SH-SY5Y (cell line): ENCODE measurements around the gene BICRA.

Experiments used
- GATA2 ChIP-seq: IDR thresholded peaks from 2 replicates; pipeline ENCODE4 v1.6.1; 2011; ENCODE audit warnings: mild to moderate bottlenecking, low read depth, low read length
- GATA3 ChIP-seq: IDR thresholded peaks from 2 replicates; pipeline ENCODE4 v1.6.1; 2011; ENCODE audit warnings: low read depth, mild to moderate bottlenecking, low read length, moderate library complexity

BICRA gene

DNA sequence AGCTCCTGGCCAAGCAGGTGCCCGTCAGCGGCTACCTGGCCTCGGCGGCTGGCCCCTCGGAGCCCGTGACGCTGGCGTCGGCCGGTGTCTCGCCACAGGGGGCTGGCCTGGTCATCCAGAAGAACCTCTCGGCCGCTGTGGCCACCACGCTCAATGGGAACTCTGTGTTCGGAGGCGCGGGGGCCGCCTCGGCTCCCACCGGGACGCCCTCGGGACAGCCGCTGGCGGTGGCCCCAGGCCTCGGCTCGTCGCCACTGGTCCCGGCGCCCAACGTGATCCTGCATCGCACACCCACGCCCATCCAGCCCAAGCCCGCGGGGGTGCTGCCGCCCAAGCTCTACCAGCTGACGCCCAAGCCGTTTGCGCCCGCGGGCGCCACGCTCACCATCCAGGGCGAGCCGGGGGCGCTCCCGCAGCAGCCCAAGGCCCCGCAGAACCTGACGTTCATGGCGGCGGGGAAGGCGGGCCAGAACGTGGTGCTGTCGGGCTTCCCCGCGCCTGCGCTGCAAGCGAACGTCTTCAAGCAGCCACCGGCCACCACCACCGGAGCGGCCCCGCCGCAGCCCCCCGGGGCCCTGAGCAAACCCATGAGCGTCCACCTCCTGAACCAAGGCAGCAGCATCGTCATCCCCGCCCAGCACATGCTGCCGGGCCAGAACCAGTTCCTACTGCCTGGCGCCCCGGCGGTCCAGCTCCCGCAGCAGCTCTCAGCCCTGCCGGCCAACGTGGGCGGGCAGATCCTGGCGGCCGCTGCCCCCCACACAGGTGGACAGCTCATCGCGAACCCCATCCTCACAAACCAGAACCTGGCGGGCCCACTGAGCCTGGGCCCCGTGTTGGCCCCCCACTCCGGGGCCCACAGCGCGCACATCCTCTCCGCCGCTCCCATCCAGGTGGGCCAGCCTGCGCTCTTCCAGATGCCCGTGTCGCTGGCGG is 71.3 kb downstream of the BICRA start:
- TF ChIP-seq GATA3 (no peak), GATA2 (no peak)

- TF ChIP-seq GATA2 (no peak), GATA3 (no peak)
Observed at GRCh38 chr19:47680858-47681332, 72.0 kb downstream of the BICRA start.

GRCh38 chr19:47681388-47681787 is 72.5 kb downstream of the BICRA start:
- TF ChIP-seq GATA2, result no peak
- TF ChIP-seq GATA3, result no peak

DNA sequence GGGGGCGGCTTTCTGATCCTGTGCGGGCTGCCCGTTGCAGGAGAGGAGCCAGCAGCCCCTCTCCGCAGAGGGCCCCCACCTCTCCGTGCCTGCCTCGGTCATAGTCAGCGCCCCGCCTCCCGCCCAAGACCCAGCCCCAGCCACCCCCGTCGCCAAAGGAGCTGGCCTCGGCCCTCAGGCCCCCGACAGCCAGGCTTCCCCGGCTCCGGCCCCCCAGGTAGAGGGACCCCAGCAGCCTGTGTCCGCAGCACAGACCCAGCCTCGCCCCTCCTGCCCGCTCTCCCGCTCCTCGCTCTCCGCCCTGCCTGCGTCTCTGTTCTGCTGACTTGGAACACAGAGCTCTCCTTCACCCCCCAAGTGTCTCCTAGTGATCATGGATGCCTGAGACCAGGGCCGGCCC is 73.0 kb downstream of the BICRA start:
- TF ChIP-seq GATA2 (no peak), GATA3 (no peak)

- TF ChIP-seq GATA2, result no peak
- TF ChIP-seq GATA3, result no peak
Observed at GRCh38 chr19:47682939-47683338, 74.0 kb downstream of the BICRA start.

DNA sequence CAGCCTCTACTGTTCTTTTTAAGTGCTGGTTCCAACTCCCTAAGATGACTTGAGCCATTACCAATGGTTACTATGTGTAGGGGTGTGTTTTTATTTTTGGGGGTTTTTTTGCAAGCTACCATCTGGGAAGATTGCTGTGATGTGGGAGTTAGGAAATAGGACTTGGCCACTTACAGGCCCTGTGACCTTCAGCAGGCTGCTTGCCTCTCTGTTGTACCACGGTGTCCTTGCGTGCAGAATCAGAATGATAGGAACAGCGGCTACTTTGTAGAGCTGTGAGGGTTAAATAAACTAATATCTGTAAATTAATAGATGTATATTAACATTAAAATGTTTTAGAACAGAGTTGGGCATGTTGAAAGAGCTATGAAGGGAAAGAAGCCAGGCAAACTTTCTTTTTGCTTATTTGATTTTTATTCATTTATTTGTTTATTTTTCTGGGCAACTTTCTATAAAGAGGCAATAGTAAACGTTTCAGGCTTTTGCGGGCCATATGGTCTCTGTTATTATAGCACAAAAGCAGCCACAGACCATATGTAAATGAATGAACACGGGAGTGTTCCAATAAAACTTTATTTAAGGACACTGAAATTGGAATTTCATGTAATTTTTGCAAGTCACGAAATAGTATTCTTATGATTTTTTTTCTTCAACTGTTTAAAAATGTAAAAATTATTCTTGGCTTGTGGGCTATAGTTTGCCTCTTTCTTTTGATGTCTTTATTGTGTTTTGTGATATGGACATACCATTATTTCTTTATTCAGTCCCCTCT is 77.9 kb downstream of the BICRA start:
- no peak for TF ChIP-seq GATA2
- TF ChIP-seq GATA3, result no peak

GRCh38 chr19:47687906-47688305 is 79.0 kb downstream of the BICRA start:
- TF ChIP-seq GATA2 (no peak), GATA3 (no peak)

DNA sequence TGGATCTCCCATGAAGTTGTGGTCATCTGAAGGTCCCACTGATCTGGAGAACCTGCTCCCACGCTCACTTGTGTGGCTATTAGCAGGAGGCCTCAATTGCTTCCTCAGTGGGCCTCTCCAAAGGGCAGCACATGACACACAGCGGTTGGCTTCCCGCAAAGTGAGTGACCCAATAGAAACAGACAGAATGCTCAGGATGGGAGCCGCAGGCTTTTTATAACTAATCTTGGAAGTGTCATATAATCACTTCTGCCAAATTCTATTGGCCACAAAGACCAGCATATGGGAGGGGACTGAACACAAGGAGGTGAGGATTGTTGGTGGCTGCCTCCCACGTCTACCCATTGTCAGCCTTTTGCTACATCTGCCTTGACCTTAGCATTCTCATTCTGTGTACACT is 82.2 kb downstream of the BICRA start:
- TF ChIP-seq GATA2, result no peak
- TF ChIP-seq GATA3, result no peak

DNA sequence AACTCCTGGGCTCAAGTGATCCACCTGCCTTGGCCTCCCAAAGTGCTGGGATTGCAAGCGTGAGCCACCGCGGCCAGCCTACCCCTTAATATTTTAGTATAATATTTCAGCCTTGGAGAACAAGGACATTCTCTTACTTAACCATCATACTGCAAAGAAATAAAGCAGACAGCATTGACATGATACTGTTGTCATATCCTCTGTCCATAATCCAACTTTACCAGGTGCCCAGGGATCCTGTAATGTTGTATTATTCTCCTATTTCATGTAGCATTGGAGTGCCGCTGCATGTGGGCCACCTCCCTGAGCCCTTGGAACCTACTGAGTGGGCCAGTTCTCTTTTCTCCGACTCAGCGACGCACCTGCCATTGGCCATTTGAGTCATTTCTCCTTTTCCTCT is 82.8 kb downstream of the BICRA start:
- TF ChIP-seq GATA3 (no peak), GATA2 (no peak)

- TF ChIP-seq GATA3 (no peak), GATA2 (no peak)
Observed at GRCh38 chr19:47693489-47693888, 84.6 kb downstream of the BICRA start.

DNA sequence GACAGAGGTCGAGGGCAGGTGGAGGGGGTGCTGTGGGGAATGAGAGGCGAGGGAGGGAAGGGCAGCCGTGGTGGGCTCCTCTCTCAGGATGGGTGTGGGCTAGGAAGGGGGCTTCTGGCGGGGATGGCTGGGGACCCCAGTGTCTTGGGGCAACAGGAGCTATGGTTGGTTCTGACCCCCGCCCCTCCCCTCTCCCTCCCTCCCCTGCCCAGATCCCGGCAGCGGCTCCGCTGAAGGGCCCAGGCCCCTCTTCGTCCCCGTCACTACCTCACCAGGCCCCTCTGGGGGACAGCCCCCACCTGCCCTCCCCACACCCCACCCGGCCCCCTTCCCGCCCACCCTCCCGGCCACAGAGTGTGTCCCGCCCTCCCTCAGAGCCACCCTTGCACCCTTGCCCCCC is 85.0 kb downstream of the BICRA start:
- TF ChIP-seq GATA2, result no peak
- TF ChIP-seq GATA3, result no peak

- TF ChIP-seq GATA3 (no peak), GATA2 (no peak)
Observed at GRCh38 chr19:47694466-47695273, 85.7 kb downstream of the BICRA start.

GRCh38 chr19:47695533-47696262 is 86.8 kb downstream of the BICRA start:
- TF ChIP-seq GATA3, result no peak
- TF ChIP-seq GATA2, result no peak
